ENCODE measurements around the gene KMT2A.

- TF ChIP-seq POLR2A (IDR thresholded peaks at IDR 0.05) (no peak), POLR2AphosphoS5 (IDR thresholded peaks at IDR 0.05) (no peak)
These were observed 40.4 kb downstream of the KMT2A start for GRCh38 chr11:118476676-118477075.
